ENCODE data around the gene CD48. TPM values are rescaled to one million over a fixed set of nuclear protein-coding genes. Genes with fewer than 3 reads are reported as not detected.
"Not testable (repeated sequence)": the region's sequence is repeated elsewhere in the genome, so short reads cannot be mapped to it uniquely, and the experiment has no call there.

Gene CD48
- total RNA-seq, 1 donor from 2014 or later, result 0.82 TPM

DNA sequence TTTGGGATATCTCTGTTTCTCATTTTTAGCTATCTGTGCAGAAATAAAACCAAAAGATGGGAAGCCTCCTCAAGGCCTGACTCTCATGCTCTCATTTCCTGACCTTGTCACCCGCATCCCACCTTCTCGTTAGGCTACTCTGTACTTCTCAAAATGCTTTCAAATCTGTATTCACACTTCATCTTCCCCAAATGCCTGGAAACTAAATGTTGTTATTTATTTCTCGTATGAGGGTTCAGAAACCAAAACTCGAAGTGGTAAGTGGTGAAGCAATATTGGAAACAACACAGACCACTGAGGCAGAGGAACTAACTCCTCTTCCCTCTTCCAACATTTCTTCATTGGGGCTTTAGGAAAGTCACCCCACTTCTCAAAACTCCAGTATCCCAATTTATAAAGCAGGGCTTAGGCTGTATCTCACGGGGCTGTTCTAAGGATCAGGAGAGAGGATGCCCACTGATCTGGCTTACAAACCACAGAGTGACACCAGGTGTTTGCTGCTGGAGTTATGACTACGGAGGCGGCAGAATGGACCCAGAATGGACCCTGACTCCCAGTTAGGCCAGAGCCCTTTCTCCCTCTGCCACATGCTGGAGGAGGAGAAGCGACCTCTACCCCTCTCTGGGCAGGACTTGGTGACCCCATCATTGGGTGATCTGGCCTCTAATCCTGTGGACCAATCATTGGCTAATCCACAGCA lies 31.0 kb upstream of the CD48 start:
- no peak for FAIRE-seq
- no peak for DNase-seq (ENCODE audit: low spot score in 2 of 2)

- DNase-seq (ENCODE audit: low spot score in 2 of 2) (no peak), FAIRE-seq (no peak)
Observed at GRCh38 chr1:160741612-160742348, 30.2 kb upstream of the CD48 start.

DNA sequence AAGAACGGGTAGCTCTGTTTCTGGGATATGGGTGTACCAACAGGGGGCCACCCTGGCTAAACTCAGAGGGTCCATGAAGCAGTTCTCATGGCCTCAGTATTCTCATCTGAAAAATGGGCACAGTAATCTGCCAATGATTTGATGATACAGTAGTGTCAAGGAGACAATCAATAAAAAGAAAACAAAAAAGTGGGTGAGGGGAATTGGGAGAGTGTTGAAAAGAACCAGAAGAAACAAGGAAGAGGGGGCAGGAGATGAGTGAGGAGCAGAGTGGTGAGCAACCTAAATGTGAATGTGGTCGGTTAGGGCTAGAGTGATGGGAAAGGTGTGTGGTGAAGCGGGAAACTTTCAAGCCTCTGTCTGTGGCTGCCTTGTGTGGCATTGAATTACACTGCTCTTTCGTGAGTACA lies 29.5 kb upstream of the CD48 start:
- no peak for FAIRE-seq

DNA sequence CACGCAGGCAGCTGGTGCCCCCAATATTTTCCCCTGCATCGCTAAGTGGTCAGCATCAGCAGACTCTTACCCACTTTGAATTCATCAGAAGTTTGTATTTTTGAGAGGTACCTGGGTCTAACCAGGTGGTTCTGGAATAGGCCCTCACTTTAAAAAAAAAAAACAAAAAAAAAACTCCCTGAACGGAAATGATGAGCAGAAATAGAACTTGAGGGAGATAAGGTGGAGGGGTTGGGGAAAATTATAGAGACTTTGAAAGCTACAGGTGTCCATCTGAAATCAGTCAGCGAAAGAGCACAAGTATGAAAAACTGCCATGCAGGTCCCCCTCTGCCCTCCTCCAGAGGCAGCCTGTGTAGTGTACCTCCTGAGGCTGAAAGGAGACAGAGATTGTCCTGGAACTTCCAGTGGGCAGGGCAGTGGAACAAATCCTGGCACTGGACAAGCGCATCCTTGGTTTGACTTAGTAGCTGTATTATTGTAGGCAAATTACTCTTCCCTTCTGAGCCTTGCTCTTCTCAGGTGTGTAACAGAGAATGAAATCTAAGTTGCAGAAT lies 28.6 kb upstream of the CD48 start:
- no peak for DNase-seq (ENCODE audit: low spot score in 2 of 2)
- no peak for FAIRE-seq

More for the DNA sequence above, 29.5 kb upstream of the CD48 start:
- no peak for DNase-seq (ENCODE audit: low spot score in 2 of 2)

GRCh38 chr1:160739098-160739511 lies 27.5 kb upstream of the CD48 start, which contains the start of gene SLAMF7:
TSS of gene SLAMF7 (plus strand) at chr1:160739247. CDS start at chr1:160739302, 55 bp downstream.
- DNase-seq (ENCODE audit: low spot score in 2 of 2) (no peak), FAIRE-seq (no peak)

DNA sequence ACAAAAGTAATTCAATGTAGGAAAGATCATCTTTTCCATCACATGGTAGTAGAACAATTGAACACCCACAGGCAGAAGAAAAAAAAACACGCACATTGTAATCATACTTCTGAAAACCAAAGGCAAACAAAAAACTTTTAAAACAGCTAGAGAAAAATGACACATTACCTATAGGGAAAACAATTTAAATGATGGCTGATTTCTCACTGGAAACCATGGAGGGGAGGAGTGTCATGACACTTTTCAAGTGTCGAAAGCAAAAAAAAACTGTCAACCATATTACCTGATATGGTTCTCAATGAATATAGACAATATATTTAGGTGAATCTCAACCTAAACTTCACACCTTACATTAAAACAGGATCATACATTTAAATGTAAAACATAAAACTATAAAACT lies 26.6 kb upstream of the CD48 start:
- FAIRE-seq (no peak), DNase-seq (ENCODE audit: low spot score in 2 of 2) (no peak)

- no peak for DNase-seq (ENCODE audit: low spot score in 2 of 2)
- FAIRE-seq, result no peak
Observed at GRCh38 chr1:160734301-160734700, 22.7 kb upstream of the CD48 start.

- FAIRE-seq (no peak), DNase-seq (ENCODE audit: low spot score in 2 of 2) (no peak)
Observed at GRCh38 chr1:160733898-160734297, 22.3 kb upstream of the CD48 start.

DNA sequence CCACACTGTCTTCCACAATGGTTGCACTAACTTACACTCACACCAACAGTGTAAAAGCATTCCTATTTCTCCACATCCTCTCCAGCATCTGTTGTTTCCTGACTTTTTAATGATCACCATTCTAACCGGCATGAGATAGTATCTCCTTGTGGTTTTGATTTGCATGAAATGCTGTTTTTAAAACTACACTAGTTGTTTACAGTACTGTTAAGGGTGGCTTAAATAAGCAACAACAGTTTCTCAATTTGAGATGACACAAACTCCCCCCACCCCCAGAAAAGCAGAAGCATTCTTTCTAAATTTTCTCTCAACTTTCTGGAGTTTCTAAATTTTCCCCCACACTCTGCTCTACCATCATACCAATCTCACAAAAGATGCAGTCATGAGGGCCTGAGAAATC lies 20.4 kb upstream of the CD48 start:
- FAIRE-seq, result no peak
- DNase-seq (ENCODE audit: low spot score in 2 of 2), result no peak

DNA sequence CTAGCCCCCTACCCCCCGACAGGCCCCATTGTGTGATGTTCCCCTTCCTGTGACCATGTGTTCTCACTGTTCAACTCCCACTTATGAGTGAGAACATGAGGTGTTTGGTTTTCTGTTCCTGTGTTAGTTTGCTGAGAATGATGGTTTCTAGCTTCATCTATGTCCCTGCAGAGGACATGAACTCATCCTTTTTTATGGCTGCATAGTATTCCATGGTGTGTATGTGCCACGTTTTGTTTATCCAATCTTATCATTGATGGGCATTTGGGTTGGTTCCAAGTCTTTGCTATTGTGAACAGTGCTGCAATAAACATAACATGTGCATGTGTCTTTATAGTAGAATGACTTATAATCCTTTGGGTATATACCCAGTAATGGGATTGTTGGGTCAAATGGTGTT lies 19.9 kb upstream of the CD48 start:
- not testable (repeated sequence) for DNase-seq (ENCODE audit: low spot score in 2 of 2); FAIRE-seq

DNA sequence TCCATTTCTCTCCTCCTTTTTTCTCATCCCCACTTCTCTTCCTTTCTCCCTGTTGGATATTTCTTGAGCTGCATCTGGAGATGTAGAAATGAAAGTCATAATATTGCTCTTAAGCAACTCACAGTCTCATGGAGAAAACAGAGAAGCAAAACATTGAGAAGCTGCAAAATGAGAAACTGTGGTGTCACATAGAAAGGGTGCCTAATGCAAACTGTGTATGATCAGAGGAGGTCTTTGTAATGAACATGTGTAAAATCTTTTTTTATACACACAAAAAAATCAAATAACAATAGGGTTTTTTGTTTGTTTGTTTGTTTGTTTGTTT lies 15.7 kb upstream of the CD48 start:
- DNase-seq (ENCODE audit: low spot score in 2 of 2) (no peak), FAIRE-seq (no peak)

DNA sequence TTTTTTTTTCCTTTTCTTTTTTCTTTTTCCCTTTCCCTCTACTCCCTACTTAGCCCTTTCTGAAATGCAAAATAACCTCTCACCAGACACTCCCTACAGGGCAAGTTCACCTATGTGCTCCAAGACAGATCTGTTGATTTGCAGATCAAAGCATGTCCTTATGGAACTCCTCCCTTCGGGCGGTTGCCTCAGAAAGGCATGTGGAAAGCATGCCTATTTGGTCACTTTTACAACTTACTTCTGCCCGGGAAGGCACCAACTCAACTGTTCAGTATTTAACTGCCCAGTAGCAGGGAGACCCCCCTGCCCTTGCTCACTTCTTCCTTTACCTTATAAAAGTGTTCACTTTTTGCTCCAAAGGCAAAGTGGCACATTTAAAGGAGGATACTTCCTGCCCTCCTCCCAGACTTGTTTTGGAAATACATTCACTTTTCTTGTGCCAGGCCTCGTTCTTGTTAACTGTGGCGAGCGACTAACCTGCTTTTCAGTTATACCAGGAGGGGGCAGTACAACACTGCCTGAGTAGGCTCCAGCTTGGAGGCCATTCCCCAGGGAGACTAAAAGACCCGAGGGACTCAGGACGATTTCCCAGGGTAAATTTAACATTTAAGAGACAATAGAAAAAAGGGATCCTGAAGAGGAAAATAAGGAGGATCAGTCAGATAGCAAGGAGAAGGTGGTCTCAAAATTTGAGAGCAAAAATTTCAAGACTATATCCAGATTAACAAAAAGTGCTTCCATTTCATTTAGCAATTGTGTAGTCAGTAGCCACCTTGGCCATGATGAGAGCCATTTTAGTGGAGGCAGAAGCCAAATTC lies 15.1 kb upstream of the CD48 start:
- DNase-seq (ENCODE audit: low spot score in 2 of 2) (peak; percentile 13 to 49), FAIRE-seq (no peak)

- no peak for FAIRE-seq
- no peak for DNase-seq (ENCODE audit: low spot score in 2 of 2)
Observed at GRCh38 chr1:160726114-160726497, 14.5 kb upstream of the CD48 start.

GRCh38 chr1:160724465-160725242 lies 13.0 kb upstream of the CD48 start:
- DNase-seq (ENCODE audit: low spot score in 2 of 2) (no peak), FAIRE-seq (no peak)

GRCh38 chr1:160723332-160723731 lies 11.7 kb upstream of the CD48 start:
- FAIRE-seq, result no peak
- DNase-seq (ENCODE audit: low spot score in 2 of 2), result no peak

DNA sequence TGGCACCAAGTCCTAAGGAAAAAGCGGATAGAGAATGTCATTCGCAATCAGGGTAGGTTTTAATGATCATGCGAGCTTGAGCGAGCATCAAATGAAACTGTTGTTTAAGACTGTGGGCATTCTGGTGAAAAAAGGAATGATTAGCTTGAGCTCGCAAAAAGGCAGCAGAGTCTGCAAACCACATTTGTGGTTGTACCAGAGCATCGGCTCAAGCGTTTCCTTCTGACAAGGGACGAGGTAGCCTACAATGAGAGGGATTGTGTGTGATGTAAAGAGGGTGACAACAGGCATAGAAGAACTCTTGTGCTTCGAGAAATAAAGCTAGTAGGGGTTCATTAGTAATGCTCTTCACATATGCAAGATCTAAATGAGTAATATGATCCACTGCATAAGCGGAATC lies 11.1 kb upstream of the CD48 start:
- FAIRE-seq (no peak), DNase-seq (ENCODE audit: low spot score in 2 of 2) (no peak)

GRCh38 chr1:160721473-160721872 lies 9.9 kb upstream of the CD48 start:
- FAIRE-seq, result no peak
- no peak for DNase-seq (ENCODE audit: low spot score in 2 of 2)

DNA sequence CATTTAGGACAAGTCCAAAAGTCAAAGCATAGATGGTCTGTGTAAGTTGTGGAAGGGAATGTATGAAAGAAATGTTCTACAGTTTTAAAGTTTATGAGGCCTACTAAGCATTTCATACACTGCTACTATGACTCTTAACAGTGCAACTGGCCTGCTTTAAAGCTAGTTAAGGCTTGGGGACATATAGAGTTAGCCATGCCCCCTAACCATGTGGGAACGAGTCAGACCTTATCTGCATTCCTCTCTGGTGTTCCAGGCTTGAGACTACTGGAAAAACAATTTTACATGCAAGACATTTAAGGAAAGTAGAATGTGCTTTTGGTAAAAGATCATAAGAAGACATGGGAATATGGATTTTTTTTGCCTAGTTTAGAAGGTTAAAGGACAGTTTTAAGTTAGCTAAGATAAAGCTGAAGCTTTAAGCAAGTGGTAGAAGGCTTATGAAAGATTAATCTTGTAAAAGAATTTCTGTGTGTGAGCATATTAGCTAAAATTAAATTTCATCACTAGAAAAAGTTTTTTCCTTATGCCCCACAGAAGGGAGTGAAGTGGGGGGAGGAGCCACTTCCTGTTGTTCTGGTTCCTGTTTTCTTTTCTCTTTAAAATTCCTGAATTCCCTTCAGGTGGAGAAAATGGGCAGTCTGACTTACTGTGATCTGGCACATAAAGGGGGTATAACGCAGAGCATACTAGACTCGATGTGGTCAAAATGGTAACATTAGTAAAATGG lies 8.9 kb upstream of the CD48 start:
- DNase-seq (ENCODE audit: low spot score in 2 of 2) (no peak), FAIRE-seq (no peak)

DNA sequence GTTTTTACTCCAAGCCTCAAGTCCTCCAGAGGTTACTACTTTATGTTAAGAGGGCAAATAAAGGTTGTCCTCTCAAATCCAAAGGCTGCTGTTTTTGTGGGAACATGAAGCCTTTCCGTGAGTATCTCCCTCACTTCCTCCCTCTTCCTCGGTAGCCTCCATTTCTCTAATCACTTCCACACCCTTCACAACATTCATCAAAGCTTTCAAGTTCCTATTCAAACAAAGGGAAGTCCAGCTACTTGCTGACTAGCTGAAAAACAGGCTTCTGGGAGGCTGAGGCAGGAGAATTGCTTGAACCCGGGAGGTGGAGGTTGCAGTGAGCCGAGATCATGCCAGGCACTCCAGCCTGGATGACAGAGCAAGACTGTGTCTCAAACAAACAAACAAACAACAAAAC lies 6.6 kb upstream of the CD48 start:
- FAIRE-seq (no peak), DNase-seq (ENCODE audit: low spot score in 2 of 2) (no peak)

DNA sequence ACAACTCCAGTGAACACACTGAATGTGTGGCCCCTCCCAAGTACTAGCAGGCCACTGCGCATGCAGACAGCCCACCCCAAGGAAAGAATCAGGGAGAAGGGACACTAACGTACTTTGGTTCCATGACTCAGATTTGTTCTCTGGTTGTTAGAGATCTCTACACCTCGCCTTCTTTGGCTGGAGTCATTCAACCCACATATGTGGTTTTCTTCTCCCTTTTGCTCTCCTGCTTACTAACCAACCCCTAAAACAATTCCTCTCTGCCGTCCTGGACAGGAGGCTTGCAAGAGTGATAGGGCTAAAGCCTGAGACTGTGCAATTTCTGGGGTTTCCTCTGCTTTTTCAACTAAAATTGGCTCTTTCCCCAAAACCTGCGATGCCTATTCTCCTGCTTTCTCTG lies 5.7 kb upstream of the CD48 start:
- no peak for DNase-seq (ENCODE audit: low spot score in 2 of 2)
- FAIRE-seq, result no peak
